Stomach smooth muscle (tissue), 2 donors: ENCODE measurements around the gene WDR90.

Experiments
- H3K27ac ChIP-seq: one replicate; pipeline ENCODE4 v1.7.0; 2013; ENCODE audit warnings: mild to moderate bottlenecking, low read length, inconsistent platforms
- H3K27me3 ChIP-seq, 2 donors: one replicate each; pipeline ENCODE4 v1.7.0; 2013; ENCODE audit warnings: low read length in 2 of 2; ENCODE audit not compliant: insufficient read depth in 2 of 2, control insufficient read depth in 1 of 2
- H3K36me3 ChIP-seq, 2 donors: one replicate each; pipeline ENCODE4 v1.7.0; 2013; ENCODE audit warnings: low read length in 2 of 2; ENCODE audit not compliant: control insufficient read depth in 2 of 2, insufficient read depth in 2 of 2
- H3K4me1 ChIP-seq: one replicate; pipeline ENCODE4 v1.7.0; 2013; ENCODE audit warnings: low read length; ENCODE audit not compliant: control insufficient read depth, insufficient read depth
- H3K4me3 ChIP-seq, 2 donors: one replicate each; pipeline ENCODE4 v1.7.0; 2013; ENCODE audit warnings: low read length in 2 of 2
- H3K9ac ChIP-seq, 2 donors: one replicate each; pipeline ENCODE4 v1.7.0; 2013; ENCODE audit warnings: low read length in 2 of 2, mild to moderate bottlenecking in 1 of 2
- H3K9me3 ChIP-seq, 2 donors: one replicate each; pipeline ENCODE4 v1.7.0; 2013; ENCODE audit warnings: low read length in 2 of 2; ENCODE audit not compliant: control insufficient read depth in 2 of 2
- donor health status: healthy.
- donor health status: Pancreatic carcinoma.

Gene WDR90

GRCh38 chr16:627454-628239 is 21.5 kb upstream of the WDR90 start:
- H3K9me3 ChIP-seq, result no peaks in the 10 kb centered on the region
- H3K27ac ChIP-seq, result no peak overlapping the region
- H3K9ac ChIP-seq, result no peak overlapping the region
- H3K4me1 ChIP-seq, result peaks cover 14% of the 10 kb centered on the region
- H3K4me3 ChIP-seq, result no peak overlapping the region
- peaks cover 0 to 4% of the 10 kb centered on the region in 2 donors for H3K36me3 ChIP-seq
- peaks cover 2 to 6% of the 10 kb centered on the region in 2 donors for H3K27me3 ChIP-seq

DNA sequence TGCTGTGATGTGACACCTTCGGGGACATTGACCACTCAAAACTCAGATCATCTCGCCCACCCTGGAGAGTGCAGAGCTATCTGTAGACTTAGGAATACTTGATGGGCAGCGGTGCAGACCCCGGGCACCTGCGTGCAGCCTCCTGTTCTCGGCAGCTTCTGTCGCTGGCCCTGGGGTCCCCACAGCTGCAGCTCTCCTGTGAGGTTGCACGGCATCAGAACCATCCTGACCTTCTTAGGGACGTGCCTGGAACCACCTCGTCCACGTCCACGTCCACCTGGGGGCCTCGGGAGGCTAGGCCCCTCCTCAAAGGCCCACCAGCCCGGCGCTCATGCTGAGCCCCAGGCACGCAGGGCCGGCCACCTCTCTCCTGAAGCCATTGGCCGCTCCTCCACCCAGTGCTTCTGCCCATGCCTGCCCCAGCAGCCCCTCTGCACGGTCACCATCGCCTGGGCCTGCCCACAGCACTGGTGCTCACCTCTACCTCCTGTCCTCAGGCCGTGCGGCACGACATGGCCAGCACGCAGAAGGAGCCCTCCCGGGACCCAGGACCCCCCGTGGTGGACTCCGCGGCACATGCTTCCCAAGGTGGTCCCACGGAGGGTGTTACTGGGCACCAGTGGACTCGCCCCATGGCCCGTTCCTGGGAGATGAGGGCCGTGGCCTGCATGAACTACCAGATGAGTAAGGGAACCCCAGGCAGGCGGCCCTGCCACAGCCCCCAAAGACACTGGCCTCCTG is 20.7 kb upstream of the WDR90 start:
- peaks cover 2 to 6% of the 10 kb centered on the region in 2 donors for H3K27me3 ChIP-seq
- no peak overlapping the region for H3K27ac ChIP-seq
- peaks cover 14% of the 10 kb centered on the region for H3K4me1 ChIP-seq
- H3K36me3 ChIP-seq, result peaks cover 0 to 4% of the 10 kb centered on the region in 2 donors
- no peak overlapping the region for H3K4me3 ChIP-seq
- H3K9ac ChIP-seq, result no peak overlapping the region
- H3K9me3 ChIP-seq, result no peaks in the 10 kb centered on the region

DNA sequence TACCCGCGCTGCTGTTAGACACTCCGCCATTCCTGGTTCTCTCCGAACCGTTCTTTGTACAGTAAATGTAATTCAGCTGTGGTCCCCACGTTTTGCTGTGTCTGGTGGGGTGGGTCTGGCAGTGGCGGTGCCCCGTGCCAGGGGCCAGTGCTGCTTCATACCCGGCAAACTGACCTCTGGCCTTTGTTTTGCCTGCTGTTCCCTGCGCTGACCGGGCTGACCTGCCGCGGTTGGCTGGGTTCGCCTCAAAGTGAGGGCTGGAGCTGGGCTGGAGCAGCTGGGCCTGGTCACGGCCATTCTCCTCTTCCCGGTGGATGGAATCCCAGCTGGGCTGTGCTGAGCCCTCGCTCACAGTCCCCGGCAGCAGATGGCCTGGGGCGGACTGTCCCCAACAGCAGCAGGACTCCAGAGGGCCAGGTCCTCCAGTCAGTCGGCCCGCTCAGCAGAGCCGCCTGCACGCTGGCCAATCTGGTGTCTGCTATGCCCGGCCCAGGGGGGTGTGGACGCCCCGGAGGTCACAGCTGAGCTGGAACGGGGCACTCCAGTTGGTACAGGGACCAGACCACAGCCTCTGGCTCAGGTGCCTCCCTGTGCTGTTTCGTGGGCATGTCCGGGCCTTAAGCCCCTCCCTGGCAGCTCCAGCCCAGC is 19.9 kb upstream of the WDR90 start:
- Histone ChIP-seq H3K9ac (no peak overlapping the region), H3K4me1 (peaks cover 14% of the 10 kb centered on the region), H3K4me3 (no peak overlapping the region), H3K27ac (no peak overlapping the region), H3K27me3 (peaks cover 2 to 6% of the 10 kb centered on the region in 2 donors), H3K36me3 (peaks cover 0 to 4% of the 10 kb centered on the region in 2 donors), H3K9me3 (no peaks in the 10 kb centered on the region)

GRCh38 chr16:629833-630248 is 19.3 kb upstream of the WDR90 start:
- Histone ChIP-seq H3K4me1 (peaks cover 17% of the 10 kb centered on the region), H3K9ac (no peak overlapping the region), H3K4me3 (no peak overlapping the region), H3K27ac (no peak overlapping the region), H3K36me3 (peaks cover 0 to 4% of the 10 kb centered on the region in 2 donors), H3K27me3 (peaks cover 2 to 6% of the 10 kb centered on the region in 2 donors), H3K9me3 (no peaks in the 10 kb centered on the region)

DNA sequence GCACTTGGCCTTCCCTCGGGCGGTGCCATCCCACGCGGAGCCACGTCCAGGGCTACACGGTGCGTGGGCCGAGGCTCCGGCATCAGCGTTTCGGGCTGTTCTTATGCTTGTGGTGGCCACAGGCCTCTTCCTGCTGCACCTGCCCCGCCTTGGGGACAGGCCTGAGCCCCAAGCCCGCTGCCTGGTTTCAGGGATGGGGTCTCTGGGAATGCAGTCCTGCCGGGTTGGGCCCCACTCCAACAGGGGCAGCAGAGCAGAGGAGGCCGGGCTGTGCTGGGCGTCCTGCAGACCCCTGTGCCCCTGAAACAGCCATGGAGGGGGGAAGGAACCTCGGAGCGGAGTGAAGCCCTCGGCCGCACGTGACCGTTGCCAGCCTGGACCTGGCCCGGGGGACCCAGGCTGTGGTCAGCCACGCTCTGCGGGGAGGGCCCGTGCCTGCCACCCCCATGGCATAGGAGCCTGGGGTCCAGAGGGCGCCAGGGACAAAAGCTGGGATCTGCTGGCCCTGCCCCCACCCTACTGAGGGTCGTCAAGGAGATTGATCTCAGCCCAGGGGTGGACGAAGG is 18.8 kb upstream of the WDR90 start:
- Histone ChIP-seq H3K36me3 (peaks cover 0 to 4% of the 10 kb centered on the region in 2 donors), H3K9me3 (no peaks in the 10 kb centered on the region), H3K27me3 (peaks cover 2 to 6% of the 10 kb centered on the region in 2 donors), H3K4me1 (peaks cover 22% of the 10 kb centered on the region), H3K27ac (no peak overlapping the region), H3K4me3 (no peak overlapping the region), H3K9ac (no peak overlapping the region)

DNA sequence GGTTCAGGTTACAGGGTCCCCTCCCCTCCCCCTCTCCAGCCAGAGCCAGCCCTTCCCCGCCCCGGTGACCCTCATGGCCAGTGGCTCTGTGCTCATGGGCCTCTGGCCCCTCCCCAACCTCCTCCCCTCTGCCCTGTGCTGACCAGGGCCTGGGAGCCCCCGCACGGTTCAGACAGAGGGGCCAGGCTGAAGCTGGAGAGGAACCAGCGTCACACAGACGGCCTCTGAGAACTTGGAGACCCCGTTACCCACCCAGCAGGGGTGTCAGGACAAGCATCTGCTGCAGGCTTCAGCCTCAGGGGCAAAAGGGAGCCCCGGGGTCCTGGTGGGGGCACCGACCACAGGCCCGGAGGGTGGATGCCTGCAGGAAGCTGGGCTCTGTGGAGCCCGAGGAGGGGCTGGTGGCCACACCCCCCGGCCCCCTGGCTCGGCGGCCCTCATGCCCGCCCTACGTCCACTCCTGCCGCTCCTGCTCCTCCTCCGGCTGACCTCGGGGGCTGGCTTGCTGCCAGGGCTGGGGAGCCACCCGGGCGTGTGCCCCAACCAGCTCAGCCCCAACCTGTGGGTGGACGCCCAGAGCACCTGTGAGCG is 18.3 kb upstream of the WDR90 start, which contains the start of gene WFIKKN1:
WFIKKN1 (plus strand) TSS at position 171 of the 591 bp plus-strand sequence; CDS start at position 440, 269 bp downstream.
- Histone ChIP-seq H3K36me3 (peaks cover 0 to 4% of the 10 kb centered on the region in 2 donors), H3K9me3 (no peaks in the 10 kb centered on the region), H3K4me3 (no peak within 1 kb of the TSS), H3K9ac (no peak within 1 kb of the TSS), H3K4me1 (peaks cover 25% of the 10 kb centered on the region), H3K27me3 (peaks cover 2 to 6% of the 10 kb centered on the region in 2 donors), H3K27ac (no peak within 1 kb of the TSS)

GRCh38 chr16:631808-632358 is 17.3 kb upstream of the WDR90 start:
- peaks cover 0 to 2% of the 10 kb centered on the region in 2 donors for H3K36me3 ChIP-seq

DNA sequence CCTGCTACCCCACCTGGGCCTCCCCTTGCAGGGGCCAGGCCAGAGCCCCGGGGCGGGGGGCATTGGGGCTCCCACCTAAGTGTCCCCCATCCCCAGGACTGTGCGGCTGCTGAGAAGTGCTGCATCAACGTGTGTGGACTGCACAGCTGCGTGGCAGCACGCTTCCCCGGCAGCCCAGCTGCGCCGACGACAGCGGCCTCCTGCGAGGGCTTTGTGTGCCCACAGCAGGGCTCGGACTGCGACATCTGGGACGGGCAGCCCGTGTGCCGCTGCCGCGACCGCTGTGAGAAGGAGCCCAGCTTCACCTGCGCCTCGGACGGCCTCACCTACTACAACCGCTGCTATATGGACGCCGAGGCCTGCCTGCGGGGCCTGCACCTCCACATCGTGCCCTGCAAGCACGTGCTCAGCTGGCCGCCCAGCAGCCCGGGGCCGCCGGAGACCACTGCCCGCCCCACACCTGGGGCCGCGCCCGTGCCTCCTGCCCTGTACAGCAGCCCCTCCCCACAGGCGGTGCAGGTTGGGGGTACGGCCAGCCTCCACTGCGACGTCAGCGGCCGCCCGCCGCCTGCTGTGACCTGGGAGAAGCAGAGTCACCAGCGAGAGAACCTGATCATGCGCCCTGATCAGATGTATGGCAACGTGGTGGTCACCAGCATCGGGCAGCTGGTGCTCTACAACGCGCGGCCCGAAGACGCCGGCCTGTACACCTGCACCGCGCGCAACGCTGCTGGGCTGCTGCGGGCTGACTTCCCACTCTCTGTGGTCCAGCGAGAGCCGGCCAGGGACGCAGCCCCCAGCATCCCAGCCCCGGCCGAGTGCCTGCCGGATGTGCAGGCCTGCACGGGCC is 16.5 kb upstream of the WDR90 start:
- peaks cover 0 to 2% of the 10 kb centered on the region in 2 donors for H3K36me3 ChIP-seq
- no peaks in the 10 kb centered on the region for H3K9me3 ChIP-seq
- H3K27ac ChIP-seq, result no peak overlapping the region

More at GRCh38 chr16:631808-632358, 17.3 kb upstream of the WDR90 start:
- H3K4me3 ChIP-seq, result no peak overlapping the region
- peaks cover 25% of the 10 kb centered on the region for H3K4me1 ChIP-seq
- no peak overlapping the region for H3K9ac ChIP-seq
- peaks cover 2 to 6% of the 10 kb centered on the region in 2 donors for H3K27me3 ChIP-seq
- no peaks in the 10 kb centered on the region for H3K9me3 ChIP-seq
- H3K27ac ChIP-seq, result no peak overlapping the region

DNA sequence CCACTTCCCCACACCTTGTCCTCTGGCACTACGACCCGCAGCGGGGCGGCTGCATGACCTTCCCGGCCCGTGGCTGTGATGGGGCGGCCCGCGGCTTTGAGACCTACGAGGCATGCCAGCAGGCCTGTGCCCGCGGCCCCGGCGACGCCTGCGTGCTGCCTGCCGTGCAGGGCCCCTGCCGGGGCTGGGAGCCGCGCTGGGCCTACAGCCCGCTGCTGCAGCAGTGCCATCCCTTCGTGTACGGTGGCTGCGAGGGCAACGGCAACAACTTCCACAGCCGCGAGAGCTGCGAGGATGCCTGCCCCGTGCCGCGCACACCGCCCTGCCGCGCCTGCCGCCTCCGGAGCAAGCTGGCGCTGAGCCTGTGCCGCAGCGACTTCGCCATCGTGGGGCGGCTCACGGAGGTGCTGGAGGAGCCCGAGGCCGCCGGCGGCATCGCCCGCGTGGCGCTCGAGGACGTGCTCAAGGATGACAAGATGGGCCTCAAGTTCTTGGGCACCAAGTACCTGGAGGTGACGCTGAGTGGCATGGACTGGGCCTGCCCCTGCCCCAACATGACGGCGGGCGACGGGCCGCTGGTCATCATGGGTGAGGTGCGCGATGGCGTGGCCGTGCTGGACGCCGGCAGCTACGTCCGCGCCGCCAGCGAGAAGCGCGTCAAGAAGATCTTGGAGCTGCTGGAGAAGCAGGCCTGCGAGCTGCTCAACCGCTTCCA is 15.7 kb upstream of the WDR90 start:
- Histone ChIP-seq H3K9ac (no peak overlapping the region), H3K4me3 (no peak overlapping the region), H3K27me3 (peaks cover 2 to 6% of the 10 kb centered on the region in 2 donors), H3K4me1 (peaks cover 36% of the 10 kb centered on the region), H3K27ac (no peak overlapping the region), H3K9me3 (no peaks in the 10 kb centered on the region), H3K36me3 (no peaks in the 10 kb centered on the region)

More for the DNA sequence above, 16.5 kb upstream of the WDR90 start:
- H3K9ac ChIP-seq, result no peak overlapping the region
- H3K4me3 ChIP-seq, result no peak overlapping the region
- H3K4me1 ChIP-seq, result peaks cover 31% of the 10 kb centered on the region
- peaks cover 2 to 6% of the 10 kb centered on the region in 2 donors for H3K27me3 ChIP-seq
